ENCODE measurements around the gene GZMM. TPM values are rescaled to one million over a fixed set of nuclear protein-coding genes. Genes with fewer than 3 reads are reported as not detected.
A peak's percentile ranks its signal among the peaks of the same experiment; 100 is the strongest.

The GZMM gene
- total RNA-seq, 1 donor from 2014 or later, result not detected

- H3K27ac Mint-ChIP-seq (ENCODE audit: unreplicated experiment), result no peak overlapping the region
- no peak for TF ChIP-seq CTCF (IDR thresholded peaks at IDR 0.05)
- H3K4me1 Mint-ChIP-seq (ENCODE audit: unreplicated experiment), result peaks cover 15% of the 10 kb centered on the region
- no peak for DNase-seq (ENCODE audit: extremely low spot score, unreplicated experiment)
- no peaks in the 10 kb centered on the region for H3K27me3 Mint-ChIP-seq (ENCODE audit: unreplicated experiment)
- no peak overlapping the region for H3K4me3 Mint-ChIP-seq (ENCODE audit: unreplicated experiment)
- no peaks in the 10 kb centered on the region for H3K9me3 Mint-ChIP-seq (ENCODE audit: unreplicated experiment)
- H3K36me3 Mint-ChIP-seq (ENCODE audit: unreplicated experiment), result no peaks in the 10 kb centered on the region
Measured at GRCh38 chr19:556611-557382, 12.9 kb downstream of the GZMM start.

DNA sequence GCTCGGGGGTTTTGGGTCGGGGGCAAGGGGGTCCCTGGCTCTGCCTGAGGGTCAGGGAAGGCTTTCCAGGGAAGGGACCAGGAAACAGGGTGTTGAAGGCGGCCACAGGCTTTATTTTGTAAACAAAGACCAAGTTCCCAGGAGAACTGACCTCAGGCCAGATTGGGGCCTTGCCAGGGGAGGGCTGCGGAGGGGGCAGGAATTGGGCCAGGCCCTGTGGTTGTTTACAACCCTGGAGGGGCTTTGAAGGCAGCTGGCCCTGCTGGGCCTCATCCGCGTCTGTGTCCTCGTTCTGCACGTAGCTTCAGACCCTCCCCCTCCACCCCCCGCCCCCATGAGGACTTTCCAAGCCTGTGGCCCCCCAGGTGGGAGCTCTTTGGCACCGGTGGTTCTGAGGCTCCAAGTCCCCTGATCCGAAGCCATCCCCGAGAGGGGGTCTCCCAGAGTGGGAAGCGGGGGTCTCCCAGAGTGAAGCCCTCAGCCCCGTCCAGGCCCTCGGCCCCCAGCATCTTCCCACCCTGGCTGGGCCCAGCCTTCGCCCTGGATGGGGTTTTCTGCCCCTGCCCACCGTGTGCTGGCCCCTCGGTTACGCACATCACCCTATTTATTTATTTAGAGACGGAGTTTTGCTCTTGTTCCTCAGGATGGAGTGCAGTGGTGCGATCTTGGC, 15.1 kb downstream of the GZMM start:
- Mint-ChIP-seq H3K27me3 (ENCODE audit: unreplicated experiment) (no peaks in the 10 kb centered on the region), H3K4me3 (ENCODE audit: unreplicated experiment) (no peak overlapping the region), H3K27ac (ENCODE audit: unreplicated experiment) (no peak overlapping the region), H3K4me1 (ENCODE audit: unreplicated experiment) (peaks cover 15% of the 10 kb centered on the region), H3K36me3 (ENCODE audit: unreplicated experiment) (no peaks in the 10 kb centered on the region), H3K9me3 (ENCODE audit: unreplicated experiment) (no peaks in the 10 kb centered on the region)
- DNase-seq (ENCODE audit: extremely low spot score, unreplicated experiment), result peak; percentile 82
- TF ChIP-seq CTCF (IDR thresholded peaks at IDR 0.05), result no peak

DNA sequence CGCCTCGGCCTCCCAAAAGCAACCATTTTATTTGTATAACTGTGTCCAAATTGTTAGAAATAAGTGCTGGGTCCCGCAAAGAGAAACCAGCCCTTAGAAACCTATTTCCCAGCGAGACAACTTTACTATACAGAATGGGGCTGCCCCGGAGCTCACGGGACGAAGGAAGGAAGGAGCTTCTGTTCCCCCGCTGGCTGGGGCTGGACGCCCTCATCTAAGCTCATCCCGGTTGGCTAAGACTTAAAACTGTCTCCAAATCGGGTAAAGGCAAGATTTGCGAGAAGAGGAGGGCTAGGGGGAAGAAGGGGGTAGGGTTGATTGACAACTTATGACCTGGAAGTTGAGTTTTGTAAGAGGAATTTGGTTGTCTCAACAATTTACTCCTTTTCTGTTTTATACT, 16.3 kb downstream of the GZMM start:
- DNase-seq (ENCODE audit: extremely low spot score, unreplicated experiment), result no peak
- Mint-ChIP-seq H3K27ac (ENCODE audit: unreplicated experiment) (no peak overlapping the region), H3K4me3 (ENCODE audit: unreplicated experiment) (no peak overlapping the region), H3K9me3 (ENCODE audit: unreplicated experiment) (no peaks in the 10 kb centered on the region), H3K27me3 (ENCODE audit: unreplicated experiment) (no peaks in the 10 kb centered on the region), H3K4me1 (ENCODE audit: unreplicated experiment) (peaks cover 15% of the 10 kb centered on the region), H3K36me3 (ENCODE audit: unreplicated experiment) (no peaks in the 10 kb centered on the region)
- TF ChIP-seq CTCF (IDR thresholded peaks at IDR 0.05), result no peak

- Mint-ChIP-seq H3K4me1 (ENCODE audit: unreplicated experiment) (peaks cover 7% of the 10 kb centered on the region), H3K4me3 (ENCODE audit: unreplicated experiment) (no peak overlapping the region), H3K9me3 (ENCODE audit: unreplicated experiment) (no peaks in the 10 kb centered on the region), H3K27ac (ENCODE audit: unreplicated experiment) (no peak overlapping the region), H3K27me3 (ENCODE audit: unreplicated experiment) (no peaks in the 10 kb centered on the region), H3K36me3 (ENCODE audit: unreplicated experiment) (no peaks in the 10 kb centered on the region)
- no peak for TF ChIP-seq CTCF (IDR thresholded peaks at IDR 0.05)
- DNase-seq (ENCODE audit: extremely low spot score, unreplicated experiment), result no peak
Measured at GRCh38 chr19:566403-566802, 22.6 kb downstream of the GZMM start.

DNA sequence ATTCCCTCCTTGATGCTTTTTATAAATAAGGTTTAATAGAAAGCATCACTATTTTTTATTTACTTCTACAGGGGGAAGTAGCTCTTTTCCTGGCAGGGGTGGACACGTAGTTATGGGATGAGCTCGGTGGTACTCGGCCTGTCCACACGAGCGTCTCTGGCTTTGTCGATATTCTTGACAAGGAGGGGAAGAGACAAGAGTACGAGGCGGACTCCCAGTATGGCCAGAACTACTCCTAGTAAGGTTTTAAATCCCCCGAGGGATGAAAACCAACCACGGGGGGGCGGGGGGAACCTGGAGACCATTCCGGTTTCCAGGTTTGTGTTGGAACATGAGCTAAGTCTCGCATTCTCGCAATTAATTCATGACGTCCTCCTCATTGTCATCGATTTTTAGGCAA, 23.0 kb downstream of the GZMM start:
- Mint-ChIP-seq H3K27me3 (ENCODE audit: unreplicated experiment) (no peaks in the 10 kb centered on the region), H3K9me3 (ENCODE audit: unreplicated experiment) (no peaks in the 10 kb centered on the region), H3K4me3 (ENCODE audit: unreplicated experiment) (no peak overlapping the region), H3K36me3 (ENCODE audit: unreplicated experiment) (no peaks in the 10 kb centered on the region), H3K27ac (ENCODE audit: unreplicated experiment) (no peak overlapping the region), H3K4me1 (ENCODE audit: unreplicated experiment) (peaks cover 11% of the 10 kb centered on the region)
- DNase-seq (ENCODE audit: extremely low spot score, unreplicated experiment), result no peak
- no peak for TF ChIP-seq CTCF (IDR thresholded peaks at IDR 0.05)
